Ishikawa (cell line): Measurements from ENCODE around the gene CDCP2.

ENCODE experiments used
- EGR1 ChIP-seq: IDR thresholded peaks from 2 replicates; pipeline ENCODE4 v1.6.1; 2012
- EP300 ChIP-seq: IDR thresholded peaks from 2 replicates; pipeline ENCODE4 v1.6.1; 2012; ENCODE audit warnings: borderline replicate concordance
- TAF1 ChIP-seq: IDR thresholded peaks from 2 replicates; pipeline ENCODE4 v1.6.1; 2012; ENCODE audit warnings: low read depth, mild to moderate bottlenecking
- TCF12 ChIP-seq: IDR thresholded peaks from 2 replicates; pipeline ENCODE4 v1.6.1; 2012; ENCODE audit warnings: low read depth
- TEAD4 ChIP-seq: IDR thresholded peaks from 2 replicates; pipeline ENCODE4 v1.6.1; 2012
- YY1 ChIP-seq: IDR thresholded peaks from 2 replicates; pipeline ENCODE4 v1.6.1; 2012; ENCODE audit warnings: low read depth
- TF ChIP-seq, protein P1 (sequence below): IDR thresholded peaks from 2 replicates; pipeline ENCODE4 v1.6.1; 2012
- TF ChIP-seq, protein P2 (sequence below): IDR thresholded peaks from 2 replicates; pipeline ENCODE4 v1.6.1; 2012
- TF ChIP-seq, protein P3 (sequence below): IDR thresholded peaks from 2 replicates; pipeline ENCODE4 v1.6.1; 2012; ENCODE audit warnings: low read depth, mild to moderate bottlenecking

DNA sequence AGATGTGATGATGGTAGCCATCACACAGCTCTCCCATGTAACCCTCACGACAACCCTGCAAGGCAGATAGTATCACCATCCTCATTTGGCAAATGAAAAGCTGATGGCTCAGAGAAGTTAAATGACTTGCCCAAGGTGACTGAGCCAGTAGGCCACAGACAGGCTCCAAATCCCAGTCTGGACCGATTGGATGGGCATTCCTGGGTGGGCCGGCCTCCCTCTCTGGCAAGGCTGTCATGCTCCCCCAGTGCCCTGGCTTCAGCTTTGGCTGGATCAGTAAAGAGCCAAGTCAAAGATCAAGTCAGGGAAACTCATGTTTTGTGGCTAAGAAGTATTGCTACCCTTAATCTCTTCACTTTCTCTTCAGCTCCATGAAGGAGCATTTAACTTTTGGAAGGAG is 41.2 kb downstream of the CDCP2 start:
- TF ChIP-seq, protein P1, sequence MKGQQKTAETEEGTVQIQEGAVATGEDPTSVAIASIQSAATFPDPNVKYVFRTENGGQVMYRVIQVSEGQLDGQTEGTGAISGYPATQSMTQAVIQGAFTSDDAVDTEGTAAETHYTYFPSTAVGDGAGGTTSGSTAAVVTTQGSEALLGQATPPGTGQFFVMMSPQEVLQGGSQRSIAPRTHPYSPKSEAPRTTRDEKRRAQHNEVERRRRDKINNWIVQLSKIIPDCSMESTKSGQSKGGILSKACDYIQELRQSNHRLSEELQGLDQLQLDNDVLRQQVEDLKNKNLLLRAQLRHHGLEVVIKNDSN, result no peak
- TF ChIP-seq EP300 (no peak), TCF12 (no peak), EGR1 (no peak), YY1 (no peak), TEAD4 (no peak), TAF1 (no peak)
- TF ChIP-seq, protein P2, sequence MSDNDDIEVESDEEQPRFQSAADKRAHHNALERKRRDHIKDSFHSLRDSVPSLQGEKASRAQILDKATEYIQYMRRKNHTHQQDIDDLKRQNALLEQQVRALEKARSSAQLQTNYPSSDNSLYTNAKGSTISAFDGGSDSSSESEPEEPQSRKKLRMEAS, result no peak
- TF ChIP-seq, protein P3, sequence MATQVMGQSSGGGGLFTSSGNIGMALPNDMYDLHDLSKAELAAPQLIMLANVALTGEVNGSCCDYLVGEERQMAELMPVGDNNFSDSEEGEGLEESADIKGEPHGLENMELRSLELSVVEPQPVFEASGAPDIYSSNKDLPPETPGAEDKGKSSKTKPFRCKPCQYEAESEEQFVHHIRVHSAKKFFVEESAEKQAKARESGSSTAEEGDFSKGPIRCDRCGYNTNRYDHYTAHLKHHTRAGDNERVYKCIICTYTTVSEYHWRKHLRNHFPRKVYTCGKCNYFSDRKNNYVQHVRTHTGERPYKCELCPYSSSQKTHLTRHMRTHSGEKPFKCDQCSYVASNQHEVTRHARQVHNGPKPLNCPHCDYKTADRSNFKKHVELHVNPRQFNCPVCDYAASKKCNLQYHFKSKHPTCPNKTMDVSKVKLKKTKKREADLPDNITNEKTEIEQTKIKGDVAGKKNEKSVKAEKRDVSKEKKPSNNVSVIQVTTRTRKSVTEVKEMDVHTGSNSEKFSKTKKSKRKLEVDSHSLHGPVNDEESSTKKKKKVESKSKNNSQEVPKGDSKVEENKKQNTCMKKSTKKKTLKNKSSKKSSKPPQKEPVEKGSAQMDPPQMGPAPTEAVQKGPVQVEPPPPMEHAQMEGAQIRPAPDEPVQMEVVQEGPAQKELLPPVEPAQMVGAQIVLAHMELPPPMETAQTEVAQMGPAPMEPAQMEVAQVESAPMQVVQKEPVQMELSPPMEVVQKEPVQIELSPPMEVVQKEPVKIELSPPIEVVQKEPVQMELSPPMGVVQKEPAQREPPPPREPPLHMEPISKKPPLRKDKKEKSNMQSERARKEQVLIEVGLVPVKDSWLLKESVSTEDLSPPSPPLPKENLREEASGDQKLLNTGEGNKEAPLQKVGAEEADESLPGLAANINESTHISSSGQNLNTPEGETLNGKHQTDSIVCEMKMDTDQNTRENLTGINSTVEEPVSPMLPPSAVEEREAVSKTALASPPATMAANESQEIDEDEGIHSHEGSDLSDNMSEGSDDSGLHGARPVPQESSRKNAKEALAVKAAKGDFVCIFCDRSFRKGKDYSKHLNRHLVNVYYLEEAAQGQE, result no peak
